OCI-LY7 (cell line): ENCODE data around the gene CACNA2D1.

Experiments used
- EZH2phosphoT487 ChIP-seq: fragments of 200-600 bp; sonication (generic); IDR thresholded peaks from 2 replicates; pipeline ENCODE4 v1.6.1; 2018; ENCODE audit warnings: low read depth, borderline replicate concordance, mild to moderate bottlenecking, mixed run types, antibody characterized with exemption, low read length, moderate library complexity, mixed read lengths
- TF ChIP-seq, protein P1 (sequence below): fragments of 200-600 bp; sonication (generic); conservative IDR thresholded peaks from 2 replicates; pipeline ENCODE4 v1.5.1; 2014; ENCODE audit warnings: mild to moderate bottlenecking, antibody characterized with exemption, low read length, moderate library complexity, mixed read lengths

DNA sequence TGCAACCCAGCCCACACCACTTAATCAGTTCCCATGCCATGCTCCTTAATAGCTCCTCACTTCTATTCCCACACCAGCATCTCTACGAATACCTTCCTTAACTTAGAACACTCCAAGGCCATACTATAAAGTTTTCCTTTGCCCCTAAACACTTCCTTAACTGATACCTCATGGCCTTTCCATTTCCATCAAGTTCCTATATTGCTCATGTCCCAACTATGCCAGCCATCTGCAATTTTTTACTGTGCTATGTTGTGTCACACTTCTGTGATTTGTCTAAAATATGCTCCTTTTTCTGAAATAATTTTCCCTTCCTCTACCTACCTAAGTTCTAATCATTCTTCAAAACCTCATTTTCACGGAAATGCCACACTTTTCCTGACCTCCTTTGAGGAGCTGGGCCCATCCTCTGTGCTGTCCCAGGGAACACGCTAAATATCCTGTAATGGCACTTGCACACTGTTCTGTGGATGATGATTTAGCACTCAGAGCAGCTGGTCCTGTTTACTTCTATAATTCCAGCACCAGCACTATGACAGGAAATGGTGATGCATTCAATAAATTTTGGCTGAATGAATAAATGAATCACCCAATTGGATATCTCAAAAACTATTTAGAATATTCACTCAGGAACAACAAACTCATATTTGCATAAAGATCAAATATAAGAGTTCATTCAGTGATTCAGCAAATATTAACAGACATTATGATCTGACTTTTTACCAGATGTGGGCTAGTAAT lies 407.3 kb downstream of the CACNA2D1 start:
- TF ChIP-seq, protein P1, sequence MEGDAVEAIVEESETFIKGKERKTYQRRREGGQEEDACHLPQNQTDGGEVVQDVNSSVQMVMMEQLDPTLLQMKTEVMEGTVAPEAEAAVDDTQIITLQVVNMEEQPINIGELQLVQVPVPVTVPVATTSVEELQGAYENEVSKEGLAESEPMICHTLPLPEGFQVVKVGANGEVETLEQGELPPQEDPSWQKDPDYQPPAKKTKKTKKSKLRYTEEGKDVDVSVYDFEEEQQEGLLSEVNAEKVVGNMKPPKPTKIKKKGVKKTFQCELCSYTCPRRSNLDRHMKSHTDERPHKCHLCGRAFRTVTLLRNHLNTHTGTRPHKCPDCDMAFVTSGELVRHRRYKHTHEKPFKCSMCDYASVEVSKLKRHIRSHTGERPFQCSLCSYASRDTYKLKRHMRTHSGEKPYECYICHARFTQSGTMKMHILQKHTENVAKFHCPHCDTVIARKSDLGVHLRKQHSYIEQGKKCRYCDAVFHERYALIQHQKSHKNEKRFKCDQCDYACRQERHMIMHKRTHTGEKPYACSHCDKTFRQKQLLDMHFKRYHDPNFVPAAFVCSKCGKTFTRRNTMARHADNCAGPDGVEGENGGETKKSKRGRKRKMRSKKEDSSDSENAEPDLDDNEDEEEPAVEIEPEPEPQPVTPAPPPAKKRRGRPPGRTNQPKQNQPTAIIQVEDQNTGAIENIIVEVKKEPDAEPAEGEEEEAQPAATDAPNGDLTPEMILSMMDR, result no peak
- TF ChIP-seq EZH2phosphoT487, result no peak
